ENCODE data around the gene CD36. TPM values are rescaled to one million over a fixed set of nuclear protein-coding genes. Genes with fewer than 3 reads are reported as not detected.

Gene CD36
- polyA plus RNA-seq (2012; ENCODE audit: insufficient read length, low read depth) = not detected

- TF ChIP-seq TAF1 (IDR thresholded peaks at IDR 0.05; ENCODE audit: borderline replicate concordance, insufficient read depth, low read length) = no peak
- TF ChIP-seq SIN3A (IDR thresholded peaks at IDR 0.05; ENCODE audit: borderline replicate concordance, insufficient read depth, low read length) = no peak
- TF ChIP-seq FOXP2 (optimal IDR thresholded peaks at IDR 0.05; ENCODE audit: borderline replicate concordance, extremely low read depth, extremely low read length, insufficient read depth) = no peak
- TF ChIP-seq POLR2AphosphoS5 (IDR thresholded peaks at IDR 0.05; ENCODE audit: low read depth, low read length) = no peak
- no peak for TF ChIP-seq REST (IDR thresholded peaks at IDR 0.05; ENCODE audit: insufficient read depth in 1 of 2, low read depth in 2 of 2, low read length in 2 of 2)
Measured at GRCh38 chr7:80637911-80638765, at the start of gene CD36. Gene CD36, plus strand, starts transcription at chr7:80638642. Its CDS starts 8,099 bp downstream, at chr7:80646741.

- TF ChIP-seq POLR2AphosphoS5 (IDR thresholded peaks at IDR 0.05; ENCODE audit: low read depth, low read length) = no peak
- no peak for TF ChIP-seq REST (IDR thresholded peaks at IDR 0.05; ENCODE audit: insufficient read depth in 1 of 2, low read depth in 2 of 2, low read length in 2 of 2)
- TF ChIP-seq FOXP2 (optimal IDR thresholded peaks at IDR 0.05; ENCODE audit: borderline replicate concordance, extremely low read depth, extremely low read length, insufficient read depth) = no peak
- no peak for TF ChIP-seq TAF1 (IDR thresholded peaks at IDR 0.05; ENCODE audit: borderline replicate concordance, insufficient read depth, low read length)
- no peak for TF ChIP-seq SIN3A (IDR thresholded peaks at IDR 0.05; ENCODE audit: borderline replicate concordance, insufficient read depth, low read length)
Measured at GRCh38 chr7:80589631-80590030, 48.8 kb upstream of the CD36 start.

GRCh38 chr7:80591654-80592053 lies 46.8 kb upstream of the CD36 start:
- no peak for TF ChIP-seq SIN3A (IDR thresholded peaks at IDR 0.05; ENCODE audit: borderline replicate concordance, insufficient read depth, low read length)
- TF ChIP-seq POLR2AphosphoS5 (IDR thresholded peaks at IDR 0.05; ENCODE audit: low read depth, low read length) = no peak
- no peak for TF ChIP-seq TAF1 (IDR thresholded peaks at IDR 0.05; ENCODE audit: borderline replicate concordance, insufficient read depth, low read length)
- no peak for TF ChIP-seq REST (IDR thresholded peaks at IDR 0.05; ENCODE audit: insufficient read depth in 1 of 2, low read depth in 2 of 2, low read length in 2 of 2)
- TF ChIP-seq FOXP2 (optimal IDR thresholded peaks at IDR 0.05; ENCODE audit: borderline replicate concordance, extremely low read depth, extremely low read length, insufficient read depth) = no peak

GRCh38 chr7:80593869-80594586 lies 44.4 kb upstream of the CD36 start:
- TF ChIP-seq FOXP2 (optimal IDR thresholded peaks at IDR 0.05; ENCODE audit: borderline replicate concordance, extremely low read depth, extremely low read length, insufficient read depth) (no peak), TAF1 (IDR thresholded peaks at IDR 0.05; ENCODE audit: borderline replicate concordance, insufficient read depth, low read length) (no peak), POLR2AphosphoS5 (IDR thresholded peaks at IDR 0.05; ENCODE audit: low read depth, low read length) (no peak), REST (IDR thresholded peaks at IDR 0.05; ENCODE audit: insufficient read depth in 1 of 2, low read depth in 2 of 2, low read length in 2 of 2) (no peak), SIN3A (IDR thresholded peaks at IDR 0.05; ENCODE audit: borderline replicate concordance, insufficient read depth, low read length) (no peak)

All from PFSK-1 (cell line).